ENCODE results near the gene RNU1-4.
"Not testable (repeated sequence)": the region's sequence is repeated elsewhere in the genome, so short reads cannot be mapped to it uniquely, and the experiment has no call there.

RNU1-4 gene

GRCh38 chr1:16740047-16740964 lies at the start of gene RNU1-4:
RNU1-4 (plus strand) TSS chr1:16740516.
- DNase-seq (ENCODE audit: low read depth); H3K4me3 ChIP-seq (replicated peaks; ENCODE audit: low read depth, low read length): not testable (repeated sequence)

GRCh38 chr1:16690971-16691682 lies 49.2 kb upstream of the RNU1-4 start:
- not testable (repeated sequence) for H3K4me3 ChIP-seq (replicated peaks; ENCODE audit: low read depth, low read length); DNase-seq (ENCODE audit: low read depth)

DNA sequence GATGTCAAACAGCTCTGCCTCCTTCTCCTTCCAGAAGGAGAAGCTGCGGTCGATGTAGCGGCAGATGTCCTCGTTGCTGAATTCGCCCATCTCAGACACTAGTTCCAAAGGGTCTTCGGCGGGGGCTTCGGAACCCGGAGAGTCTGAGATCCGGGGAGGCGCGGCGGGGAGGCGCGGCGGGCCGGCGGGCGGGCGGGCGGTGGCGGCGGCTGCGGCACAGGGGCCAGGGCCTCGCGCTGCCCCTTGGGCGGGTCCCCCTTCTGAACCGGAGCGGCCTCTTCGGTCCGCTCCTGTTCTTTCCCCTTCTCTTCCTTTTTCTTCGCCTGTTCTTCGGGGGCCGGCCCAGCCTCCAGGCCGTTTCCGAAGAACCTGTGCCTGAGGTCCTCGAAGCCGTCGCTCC lies 48.0 kb upstream of the RNU1-4 start:
- not testable (repeated sequence) for H3K4me3 ChIP-seq (replicated peaks; ENCODE audit: low read depth, low read length); DNase-seq (ENCODE audit: low read depth)

GRCh38 chr1:16692717-16693448 lies 47.4 kb upstream of the RNU1-4 start:
- not testable (repeated sequence) for DNase-seq (ENCODE audit: low read depth); H3K4me3 ChIP-seq (replicated peaks; ENCODE audit: low read depth, low read length)

GRCh38 chr1:16693449-16694307 lies 46.6 kb upstream of the RNU1-4 start:
- not testable (repeated sequence) for DNase-seq (ENCODE audit: low read depth); H3K4me3 ChIP-seq (replicated peaks; ENCODE audit: low read depth, low read length)

GRCh38 chr1:16694308-16694702 lies 46.0 kb upstream of the RNU1-4 start:
- not testable (repeated sequence) for DNase-seq (ENCODE audit: low read depth); H3K4me3 ChIP-seq (replicated peaks; ENCODE audit: low read depth, low read length)

GRCh38 chr1:16696507-16697150 lies 43.7 kb upstream of the RNU1-4 start:
- not testable (repeated sequence) for DNase-seq (ENCODE audit: low read depth); H3K4me3 ChIP-seq (replicated peaks; ENCODE audit: low read depth, low read length)

- not testable (repeated sequence) for H3K4me3 ChIP-seq (replicated peaks; ENCODE audit: low read depth, low read length)
Measured at GRCh38 chr1:16697152-16697551, 43.2 kb upstream of the RNU1-4 start.

DNA sequence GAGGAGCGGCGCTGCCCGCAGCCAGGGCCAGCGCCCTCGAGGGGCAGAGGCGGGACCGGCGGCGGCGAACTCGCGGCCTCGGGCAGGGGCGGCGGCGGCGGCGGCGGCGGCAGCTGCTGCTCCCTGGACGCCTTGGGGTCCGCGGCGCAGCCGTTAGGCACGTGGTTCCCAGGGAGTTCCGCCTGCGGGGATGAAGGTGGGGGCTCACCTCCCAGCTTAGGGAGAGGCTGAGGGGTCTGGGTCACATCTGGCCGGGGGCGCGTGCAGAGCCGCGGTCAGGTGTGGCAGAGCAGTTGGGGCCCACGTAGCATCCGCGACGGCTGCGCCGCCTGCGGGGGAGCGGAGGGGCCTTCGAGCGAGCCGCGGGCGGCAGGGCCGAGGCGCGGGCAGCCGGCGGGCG lies 40.9 kb upstream of the RNU1-4 start:
- DNase-seq (ENCODE audit: low read depth); H3K4me3 ChIP-seq (replicated peaks; ENCODE audit: low read depth, low read length): not testable (repeated sequence)

More at GRCh38 chr1:16697152-16697551, 43.2 kb upstream of the RNU1-4 start:
- not testable (repeated sequence) for DNase-seq (ENCODE audit: low read depth)

DNA sequence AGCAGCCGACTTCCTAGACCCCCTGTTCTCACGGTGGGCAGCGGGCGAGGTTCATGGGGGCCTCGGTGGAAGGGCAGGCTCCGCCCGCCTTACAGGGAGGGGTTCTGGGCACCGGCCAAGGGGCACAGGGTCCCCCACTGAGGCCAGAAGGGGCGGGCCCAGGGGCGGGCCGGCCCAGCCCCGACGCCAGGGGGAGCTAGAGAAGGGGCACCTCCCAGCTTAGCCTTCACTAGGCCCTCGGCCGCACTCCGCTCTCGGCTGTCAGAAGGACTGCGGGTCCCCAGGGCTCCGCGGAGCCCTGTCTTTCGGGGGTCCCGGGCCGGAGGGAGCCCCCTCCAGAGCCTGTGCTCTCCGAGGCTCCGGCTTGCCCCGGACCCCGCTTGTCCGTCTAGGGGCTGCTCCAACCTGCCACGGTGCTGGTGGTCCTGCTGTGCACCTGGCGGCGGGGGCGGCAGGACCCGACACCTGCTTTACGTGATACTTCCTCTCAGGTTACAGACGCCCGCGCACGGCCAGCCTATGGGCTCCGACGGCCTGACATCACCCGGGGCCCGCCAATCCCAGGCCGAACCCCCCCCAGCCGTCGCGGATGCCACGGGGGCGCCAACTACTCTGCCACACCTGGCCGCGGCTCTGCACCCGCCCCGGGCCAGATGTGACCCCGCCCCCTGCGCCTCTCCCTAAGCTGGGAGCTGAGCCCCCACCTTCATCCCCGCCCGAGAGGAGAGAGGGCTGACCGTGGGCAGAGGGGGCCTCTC lies 40.0 kb upstream of the RNU1-4 start:
- H3K4me3 ChIP-seq (replicated peaks; ENCODE audit: low read depth, low read length); DNase-seq (ENCODE audit: low read depth): not testable (repeated sequence)

- DNase-seq (ENCODE audit: low read depth): not testable (repeated sequence)
Measured at GRCh38 chr1:16701189-16701588, 39.1 kb upstream of the RNU1-4 start.

DNA sequence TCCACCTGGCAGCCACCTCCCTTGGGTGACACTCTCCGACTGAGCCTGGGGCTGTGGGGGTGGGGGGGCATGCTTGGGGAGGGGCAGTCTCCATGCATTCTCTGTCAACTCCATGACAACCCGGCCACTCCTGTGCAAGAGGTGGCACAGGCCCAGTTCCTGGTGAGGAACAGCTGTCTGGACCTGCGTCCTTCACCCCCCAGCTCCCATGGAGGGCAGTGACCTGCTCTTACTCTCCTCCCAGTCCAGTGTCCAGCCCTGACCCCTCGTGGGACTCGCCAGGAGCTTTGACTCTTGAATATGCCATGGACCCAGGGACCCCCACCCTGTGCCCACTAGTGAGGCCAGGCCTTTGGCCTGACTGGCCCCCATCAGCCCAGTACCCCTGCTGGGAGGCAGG lies 38.0 kb upstream of the RNU1-4 start:
- H3K4me3 ChIP-seq (replicated peaks; ENCODE audit: low read depth, low read length); DNase-seq (ENCODE audit: low read depth): not testable (repeated sequence)

More at GRCh38 chr1:16701189-16701588, 39.1 kb upstream of the RNU1-4 start:
- not testable (repeated sequence) for H3K4me3 ChIP-seq (replicated peaks; ENCODE audit: low read depth, low read length)

GRCh38 chr1:16703141-16703540 lies 37.2 kb upstream of the RNU1-4 start:
- not testable (repeated sequence) for DNase-seq (ENCODE audit: low read depth); H3K4me3 ChIP-seq (replicated peaks; ENCODE audit: low read depth, low read length)

DNA sequence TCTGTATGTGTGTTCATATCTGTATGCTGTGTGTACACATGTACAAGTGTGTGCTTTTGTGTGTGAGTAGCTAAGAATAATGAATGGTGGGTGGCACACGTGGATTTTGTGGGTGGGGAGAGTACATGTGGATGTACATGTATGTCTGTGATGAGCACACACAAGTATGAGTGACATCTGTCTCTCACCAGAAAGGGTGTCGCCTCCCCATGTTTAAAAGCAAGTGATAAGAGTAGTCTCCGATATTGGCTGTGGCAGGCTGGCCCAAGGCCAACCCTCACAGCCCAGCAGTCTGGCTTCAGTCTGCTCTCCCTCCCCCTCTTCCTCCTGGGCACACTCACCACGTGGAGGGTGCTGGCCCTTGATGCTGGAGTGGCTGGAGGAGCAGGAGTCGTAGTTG lies 36.7 kb upstream of the RNU1-4 start:
- H3K4me3 ChIP-seq (replicated peaks; ENCODE audit: low read depth, low read length); DNase-seq (ENCODE audit: low read depth): not testable (repeated sequence)

GRCh38 chr1:16704076-16704475 lies 36.2 kb upstream of the RNU1-4 start:
- DNase-seq (ENCODE audit: low read depth): not testable (repeated sequence)

GRCh38 chr1:16704502-16705100 lies 35.7 kb upstream of the RNU1-4 start:
- DNase-seq (ENCODE audit: low read depth); H3K4me3 ChIP-seq (replicated peaks; ENCODE audit: low read depth, low read length): not testable (repeated sequence)

More at GRCh38 chr1:16704076-16704475, 36.2 kb upstream of the RNU1-4 start:
- H3K4me3 ChIP-seq (replicated peaks; ENCODE audit: low read depth, low read length): not testable (repeated sequence)

Measured in fibroblast of pulmonary artery (primary cell).